ENCODE results near the gene MAPK8IP2.

- TF ChIP-seq NFE2L2 (IDR thresholded peaks at IDR 0.05; ENCODE audit: low read depth, low read length) = no peak
- no peak for TF ChIP-seq RCOR1 (IDR thresholded peaks at IDR 0.05; ENCODE audit: insufficient replicate concordance, low read length)
- no peak for TF ChIP-seq CTCF (conservative IDR thresholded peaks at IDR 0.05; ENCODE audit: low read depth, low read length)
- no peak for TF ChIP-seq MAZ (IDR thresholded peaks at IDR 0.05; ENCODE audit: borderline replicate concordance, low read depth, low read length)
- TF ChIP-seq CEBPB (IDR thresholded peaks at IDR 0.05; ENCODE audit: low read depth, low read length) = no peak
- TF ChIP-seq SMC3 (IDR thresholded peaks at IDR 0.05; ENCODE audit: low read depth, low read length) = no peak
- TF ChIP-seq RFX5 (IDR thresholded peaks at IDR 0.05; ENCODE audit: low read depth, low read length) = no peak
- TF ChIP-seq MXI1 (IDR thresholded peaks at IDR 0.05; ENCODE audit: borderline replicate concordance, low read depth, low read length) = no peak
- no peak for TF ChIP-seq POLR2A (IDR thresholded peaks at IDR 0.05; ENCODE audit: low read depth, low read length)
- no peak for TF ChIP-seq FOS (IDR thresholded peaks at IDR 0.05; ENCODE audit: low read depth, low read length)
- TF ChIP-seq USF2 (IDR thresholded peaks at IDR 0.05; ENCODE audit: low read depth, low read length) = no peak
- no peak for TF ChIP-seq CHD1 (IDR thresholded peaks at IDR 0.05; ENCODE audit: low read depth, low read length)
Observed at GRCh38 chr22:50577987-50578775, 22.4 kb upstream of the MAPK8IP2 start, which contains the start of gene CPT1B.
